Mesenteric fat pad (tissue), 1 donor: ENCODE results near the gene PKD2. TPM values are rescaled to one million over a fixed set of nuclear protein-coding genes. Genes with fewer than 3 reads are reported as not detected.
"Not testable (repeated sequence)": the region's sequence is repeated elsewhere in the genome, so short reads cannot be mapped to it uniquely, and the experiment has no call there.

Experiments used
- DNase-seq: peaks from one replicate; pipeline ENCODE4 v3.0.0-alpha.2; 2020; ENCODE audit warnings: low spot score
- total RNA-seq: library from RNA; stranded (reverse); fragmentation: NEBNext Ultra II Directional; extraction: Animal tissue kit (Norgen Biotek cat#: 25700); gene quantifications from one replicate; pipeline ENCODE4 v1.2.1, GENCODE V29; 2021
- donor health status: DM: yes; HTN: yes; CAD: no.

PKD2 gene
- total RNA-seq, 1 donor from 2014 or later = 54.3 TPM

- not testable (repeated sequence) for DNase-seq
These were observed 18.6 kb downstream of the PKD2 start for GRCh38 chr4:88025868-88026661.

GRCh38 chr4:88027611-88028608 is 20.5 kb downstream of the PKD2 start:
- DNase-seq = no peak

- no peak for DNase-seq
These were observed 21.5 kb downstream of the PKD2 start for GRCh38 chr4:88028946-88029345.

- DNase-seq = no peak
These were observed 22.1 kb downstream of the PKD2 start for GRCh38 chr4:88029556-88029955.

- no peak for DNase-seq
These were observed 23.3 kb downstream of the PKD2 start for GRCh38 chr4:88030565-88031310.

GRCh38 chr4:88033309-88033708 is 25.9 kb downstream of the PKD2 start:
- no peak for DNase-seq

GRCh38 chr4:88035292-88035691 is 27.9 kb downstream of the PKD2 start:
- DNase-seq = no peak

- DNase-seq = no peak
These were observed 30.0 kb downstream of the PKD2 start for GRCh38 chr4:88037447-88037846.

- no peak for DNase-seq
These were observed 30.5 kb downstream of the PKD2 start for GRCh38 chr4:88037936-88038335.

GRCh38 chr4:88040707-88041106 is 33.3 kb downstream of the PKD2 start:
- DNase-seq = no peak

GRCh38 chr4:88041626-88042025 is 34.2 kb downstream of the PKD2 start:
- no peak for DNase-seq

GRCh38 chr4:88043001-88043400 is 35.6 kb downstream of the PKD2 start:
- no peak for DNase-seq

- DNase-seq = no peak
These were observed 36.3 kb downstream of the PKD2 start for GRCh38 chr4:88043586-88044340.

GRCh38 chr4:88045021-88045420 is 37.6 kb downstream of the PKD2 start:
- no peak for DNase-seq

- no peak for DNase-seq
These were observed 46.8 kb downstream of the PKD2 start for GRCh38 chr4:88054229-88054628.

GRCh38 chr4:88054901-88055300 is 47.5 kb downstream of the PKD2 start:
- no peak for DNase-seq

GRCh38 chr4:88058295-88058694 is 50.9 kb downstream of the PKD2 start:
- no peak for DNase-seq

GRCh38 chr4:88059766-88060165 is 52.3 kb downstream of the PKD2 start:
- DNase-seq = no peak

- no peak for DNase-seq
These were observed 53.0 kb downstream of the PKD2 start for GRCh38 chr4:88060431-88060830.

GRCh38 chr4:88062311-88062710 is 54.9 kb downstream of the PKD2 start:
- no peak for DNase-seq

- DNase-seq = no peak
These were observed 55.4 kb downstream of the PKD2 start for GRCh38 chr4:88062843-88063242.
